Stimulated activated CD8-positive, alpha-beta memory T cell treated with anti-CD3 and anti-CD28 coated beads, Interleukin-4, amount 100 ng/mL, for 48 hours (primary cell): ENCODE measurements around the gene HMX1.

Experiments
- DNase-seq: peaks from one replicate; pipeline ENCODE4 v3.0.0-alpha.2; 2020

HMX1 gene

DNA sequence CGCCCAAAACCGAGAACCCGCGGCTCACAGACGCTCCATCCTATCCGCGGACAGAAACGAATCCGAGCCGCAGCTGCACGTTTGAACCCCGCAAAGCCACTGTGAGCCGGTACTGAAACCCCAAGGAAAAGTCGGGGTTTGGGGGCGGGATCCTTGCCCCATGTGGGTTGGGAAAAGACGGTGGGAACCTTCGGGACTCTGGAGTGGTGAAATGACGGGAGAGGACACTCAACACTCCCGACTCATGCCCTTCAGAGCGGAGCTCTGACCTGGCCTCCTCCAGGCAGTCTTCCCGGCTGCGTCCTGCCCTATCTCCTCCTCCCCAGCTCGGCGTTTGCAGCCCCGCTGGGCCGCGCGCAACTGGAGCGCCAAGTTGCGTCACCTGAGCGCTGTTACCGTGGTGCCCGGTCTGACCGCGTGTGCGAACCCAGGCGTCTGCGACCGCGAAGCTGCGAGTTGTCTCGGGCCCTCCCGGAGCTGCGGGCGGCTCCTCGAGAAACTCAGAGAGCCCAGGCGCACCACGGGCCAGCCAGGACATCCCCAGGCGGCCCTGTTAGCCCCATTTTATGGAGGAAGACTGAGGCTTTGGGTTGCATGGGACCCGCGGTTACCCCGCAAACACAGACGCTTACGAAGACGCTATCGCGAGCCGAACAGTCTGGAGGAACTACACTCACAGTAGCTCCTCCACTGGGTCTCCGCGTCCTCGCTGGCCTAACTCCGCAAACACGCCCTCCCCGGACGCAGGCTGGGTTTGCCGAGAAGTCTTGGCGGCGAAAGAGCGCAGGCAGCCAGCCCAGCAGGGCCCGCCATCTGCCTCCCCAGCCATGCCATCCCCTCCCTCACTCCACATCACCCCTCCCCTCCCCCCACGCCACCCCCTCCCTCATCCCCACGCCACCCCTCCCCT is 20.3 kb upstream of the HMX1 start:
- no peak for DNase-seq

DNA sequence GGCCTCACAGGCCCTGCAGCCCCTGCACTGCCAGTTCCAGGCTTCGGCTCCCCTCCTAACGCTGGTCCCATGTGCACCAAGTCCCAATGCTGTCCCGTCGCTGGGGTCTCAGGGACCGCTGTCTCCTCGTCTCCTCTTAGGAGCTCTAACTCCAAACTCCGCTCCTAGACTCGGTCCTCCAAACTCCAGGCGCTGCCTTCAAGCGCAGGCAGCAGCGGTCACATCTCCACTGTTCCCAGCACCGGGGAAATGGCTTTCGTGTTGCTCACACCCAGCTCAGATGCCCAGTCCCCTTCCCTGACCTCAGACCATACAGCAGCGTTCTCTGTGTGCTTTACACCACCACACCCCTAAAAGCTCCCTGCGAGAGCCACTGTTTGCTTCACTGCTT is 19.6 kb upstream of the HMX1 start:
- no peak for DNase-seq

DNA sequence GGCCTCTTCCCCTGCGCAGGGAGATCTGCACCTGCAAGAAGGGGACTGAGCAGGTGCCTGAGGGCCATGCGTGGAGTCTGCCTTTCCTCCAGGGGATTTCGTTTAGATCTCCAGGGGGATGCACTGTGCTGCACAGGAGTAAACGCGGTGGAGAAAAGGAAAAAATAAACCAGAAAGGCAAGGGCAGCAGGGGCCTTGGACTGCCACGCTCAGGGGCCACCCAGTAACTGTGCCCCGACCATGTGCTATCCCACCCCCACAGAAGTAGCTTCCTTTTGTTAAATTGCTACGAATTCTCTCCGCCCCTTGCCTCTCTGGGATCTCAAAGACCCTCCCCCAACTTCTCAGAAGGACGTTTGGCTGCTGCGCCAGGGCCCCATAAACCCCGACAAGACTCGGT is 17.2 kb upstream of the HMX1 start:
- no peak for DNase-seq

DNA sequence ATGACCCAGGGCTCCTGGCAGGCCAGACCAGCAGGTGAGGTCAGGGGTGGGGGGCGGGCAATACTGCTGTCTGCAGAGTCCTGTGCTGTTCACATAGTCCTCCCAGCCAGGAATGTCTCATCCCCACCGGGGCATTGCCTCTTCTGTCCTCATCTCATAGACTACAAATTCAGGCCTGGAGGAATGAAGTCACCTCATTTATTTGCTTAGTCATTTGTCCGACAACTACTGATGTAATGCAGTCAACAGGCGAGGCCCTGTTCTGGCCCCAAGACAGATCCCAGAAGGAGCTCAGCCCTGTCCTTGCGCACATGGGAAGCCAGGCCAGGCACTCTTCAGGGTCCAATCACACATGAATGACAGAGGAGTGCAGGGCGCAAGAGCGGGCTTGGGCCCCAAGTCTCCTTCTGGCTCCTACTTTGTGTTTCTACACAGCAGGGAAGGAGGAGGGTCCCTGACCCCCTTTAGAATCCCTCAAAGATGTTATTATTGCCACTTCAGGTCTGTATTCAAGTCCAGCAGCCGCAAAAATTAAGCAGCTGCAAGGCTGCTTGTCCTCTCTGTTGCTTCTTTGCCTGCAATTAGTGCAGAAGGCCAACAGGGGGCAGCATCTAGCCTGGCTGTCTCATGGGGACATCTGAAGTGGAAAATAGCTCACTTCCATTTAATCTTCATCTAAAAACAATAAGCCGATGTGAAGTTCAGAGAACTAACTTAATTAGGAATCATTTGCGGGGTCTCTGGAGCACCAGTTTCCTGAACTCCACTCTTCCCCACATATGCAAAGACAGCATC is 15.2 kb upstream of the HMX1 start:
- DNase-seq, result no peak

DNA sequence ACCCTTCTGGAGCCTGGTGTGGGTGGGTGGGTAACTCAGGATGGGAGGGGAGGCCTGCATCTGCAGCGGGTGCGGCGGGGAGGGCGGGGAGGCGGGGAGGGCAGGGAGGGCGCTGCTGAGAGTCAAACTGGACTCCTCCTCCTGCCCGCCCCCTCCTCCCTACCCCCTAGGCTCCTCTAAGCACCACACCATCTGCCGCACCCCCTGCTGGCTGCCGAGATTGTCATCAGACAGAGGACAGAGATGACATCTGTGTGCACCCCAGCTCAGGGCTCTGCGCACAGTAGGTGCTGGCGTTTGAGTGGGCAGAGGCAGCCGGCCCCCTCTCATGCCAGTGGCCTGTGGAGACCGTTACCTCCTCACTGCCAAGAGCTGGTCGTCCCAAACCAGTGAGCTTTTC is 10.6 kb upstream of the HMX1 start:
- no peak for DNase-seq

DNA sequence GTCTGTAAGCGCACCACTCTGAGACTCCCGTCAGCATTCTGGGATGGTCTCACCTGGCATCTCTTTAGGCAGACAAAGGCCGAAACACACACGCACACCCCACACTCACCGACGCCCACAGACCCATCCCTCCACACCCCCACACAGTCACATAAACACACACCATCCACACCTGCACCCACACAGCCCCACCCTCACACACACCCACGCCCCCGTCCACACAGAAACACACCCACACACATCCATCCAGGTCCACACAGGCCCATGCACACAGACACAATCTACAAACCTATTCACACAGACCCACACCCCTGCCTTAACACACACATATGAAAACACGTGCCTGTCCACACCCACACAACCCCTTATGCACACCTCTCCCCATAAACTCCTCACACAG is 9.2 kb upstream of the HMX1 start:
- DNase-seq, result no peak

DNA sequence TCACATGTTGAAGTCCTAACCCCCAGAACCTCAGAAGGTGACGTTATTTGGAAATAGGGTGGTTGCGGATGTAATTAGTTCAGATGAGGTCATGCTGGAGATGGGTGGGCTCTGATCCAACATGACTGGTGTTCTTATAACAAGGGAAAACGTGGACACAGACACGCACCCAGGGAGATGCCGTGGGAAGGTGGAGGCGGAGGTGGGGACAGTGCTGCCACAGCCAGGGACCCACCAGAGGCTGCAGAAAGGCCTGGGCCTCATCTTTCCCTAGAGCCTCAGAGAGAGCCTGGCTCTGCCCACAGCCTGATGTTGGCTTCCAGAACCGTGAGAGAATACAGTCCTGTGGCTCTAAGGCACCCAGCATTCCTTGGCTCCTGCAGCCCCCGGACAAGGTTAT is 7.9 kb upstream of the HMX1 start:
- no peak for DNase-seq

DNA sequence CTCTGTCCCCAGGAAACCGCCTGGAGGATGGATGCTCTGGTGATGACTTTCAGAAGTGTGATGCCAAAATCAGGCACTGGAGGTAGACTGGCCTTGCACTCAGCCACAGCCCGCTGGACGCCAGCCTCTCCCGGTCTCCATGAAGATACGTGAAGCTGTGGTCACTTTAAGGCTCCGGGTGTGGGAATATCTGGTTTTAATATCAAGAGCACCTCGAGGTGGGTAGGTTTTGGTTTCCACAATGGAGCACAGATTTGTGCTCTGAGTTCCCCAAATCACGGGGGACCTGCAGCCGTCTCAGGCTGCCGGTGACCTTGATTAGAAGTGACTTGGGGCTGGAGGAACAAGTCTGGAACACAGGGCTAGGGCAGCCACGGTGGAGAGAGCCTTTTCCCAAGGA is 6.8 kb upstream of the HMX1 start:
- no peak for DNase-seq

DNA sequence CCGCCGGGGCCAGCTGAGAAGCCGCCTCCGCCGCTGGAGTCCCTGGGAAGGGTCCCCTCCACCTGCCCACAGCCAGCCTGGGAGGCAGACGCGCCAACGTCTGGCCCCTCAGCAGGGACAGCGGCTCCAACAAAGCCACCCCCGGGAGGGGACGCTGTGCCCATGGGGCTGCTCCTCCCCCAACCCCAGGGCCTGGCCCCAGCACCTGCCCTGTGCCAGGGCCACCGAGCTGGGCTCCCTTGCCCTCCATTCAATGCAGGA is 6.1 kb upstream of the HMX1 start:
- no peak for DNase-seq

DNA sequence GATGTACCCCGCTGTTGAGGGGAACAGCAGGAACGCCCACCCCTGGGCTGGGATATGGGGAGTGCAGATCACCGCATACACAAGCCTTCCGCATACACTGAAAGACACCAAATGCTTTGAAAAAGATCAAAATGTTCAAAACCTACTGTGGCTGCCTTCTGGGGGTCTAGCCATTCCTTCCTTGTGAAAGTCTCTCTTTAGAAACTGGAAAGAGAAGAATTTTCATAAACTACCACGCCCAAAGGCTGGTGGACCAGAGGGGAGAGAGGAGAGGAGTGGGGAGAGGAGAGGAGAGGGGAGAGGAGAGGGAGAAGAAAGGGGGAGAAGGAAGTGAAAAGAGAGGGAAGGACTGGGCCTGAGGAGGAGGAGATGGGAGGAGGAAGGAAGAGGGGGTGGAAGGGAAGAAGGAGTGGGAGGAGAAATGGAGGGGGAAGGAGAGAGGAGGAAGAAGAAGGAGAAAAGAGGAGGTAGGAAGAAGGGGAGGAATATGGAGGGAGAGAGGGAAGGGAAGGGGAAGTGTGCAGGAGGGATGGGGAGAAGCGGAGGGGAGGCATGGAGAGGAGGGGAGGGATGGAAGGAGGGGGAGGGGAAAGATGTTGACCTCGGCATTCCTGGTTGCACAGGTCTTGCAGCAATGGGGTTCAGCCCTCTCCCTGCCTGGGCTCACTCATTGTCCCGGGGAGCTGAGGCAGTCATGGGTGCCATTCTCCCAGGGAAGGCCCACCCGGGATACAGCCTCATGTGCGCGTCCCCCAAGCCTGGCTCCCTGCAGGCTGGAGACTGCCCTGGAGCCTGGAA is 5.5 kb upstream of the HMX1 start:
- DNase-seq, result no peak

DNA sequence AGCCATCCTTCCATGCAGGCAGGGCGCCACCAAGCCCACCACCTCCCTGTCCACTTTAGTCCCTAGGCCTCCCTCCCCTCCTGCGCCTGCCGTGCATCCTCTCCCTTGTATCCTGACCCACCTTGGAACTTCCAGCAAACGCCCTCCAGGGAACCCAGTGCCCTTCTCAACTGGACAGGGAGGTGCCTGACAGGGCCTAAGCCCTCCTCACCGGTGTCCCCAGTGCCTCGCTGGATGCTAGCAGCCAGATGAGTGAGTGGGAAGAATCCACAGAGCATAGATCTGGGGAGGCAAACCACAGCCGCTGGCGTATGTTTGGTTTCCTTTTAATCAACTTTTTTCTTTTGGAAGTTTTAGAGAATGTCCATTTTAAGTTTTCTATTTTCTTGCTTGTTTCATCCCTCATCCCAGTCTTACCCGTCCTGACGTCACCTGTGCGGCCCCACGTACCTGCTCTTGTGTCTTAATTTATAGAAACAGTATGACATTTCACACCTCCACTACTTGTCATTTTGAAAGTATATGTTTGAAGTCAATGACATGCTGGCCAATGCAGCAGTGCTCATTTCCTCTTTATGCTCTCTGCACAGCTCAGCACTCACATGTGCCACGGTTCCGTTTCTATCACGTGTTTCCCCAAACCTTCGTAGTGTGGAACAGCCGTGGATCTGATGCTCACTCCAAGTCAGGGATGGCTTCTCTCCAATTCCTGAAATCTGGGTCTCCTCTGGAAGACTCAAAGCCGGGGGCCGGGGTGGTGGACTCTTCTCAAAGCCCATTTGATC is 3.4 kb upstream of the HMX1 start:
- DNase-seq, result no peak

DNA sequence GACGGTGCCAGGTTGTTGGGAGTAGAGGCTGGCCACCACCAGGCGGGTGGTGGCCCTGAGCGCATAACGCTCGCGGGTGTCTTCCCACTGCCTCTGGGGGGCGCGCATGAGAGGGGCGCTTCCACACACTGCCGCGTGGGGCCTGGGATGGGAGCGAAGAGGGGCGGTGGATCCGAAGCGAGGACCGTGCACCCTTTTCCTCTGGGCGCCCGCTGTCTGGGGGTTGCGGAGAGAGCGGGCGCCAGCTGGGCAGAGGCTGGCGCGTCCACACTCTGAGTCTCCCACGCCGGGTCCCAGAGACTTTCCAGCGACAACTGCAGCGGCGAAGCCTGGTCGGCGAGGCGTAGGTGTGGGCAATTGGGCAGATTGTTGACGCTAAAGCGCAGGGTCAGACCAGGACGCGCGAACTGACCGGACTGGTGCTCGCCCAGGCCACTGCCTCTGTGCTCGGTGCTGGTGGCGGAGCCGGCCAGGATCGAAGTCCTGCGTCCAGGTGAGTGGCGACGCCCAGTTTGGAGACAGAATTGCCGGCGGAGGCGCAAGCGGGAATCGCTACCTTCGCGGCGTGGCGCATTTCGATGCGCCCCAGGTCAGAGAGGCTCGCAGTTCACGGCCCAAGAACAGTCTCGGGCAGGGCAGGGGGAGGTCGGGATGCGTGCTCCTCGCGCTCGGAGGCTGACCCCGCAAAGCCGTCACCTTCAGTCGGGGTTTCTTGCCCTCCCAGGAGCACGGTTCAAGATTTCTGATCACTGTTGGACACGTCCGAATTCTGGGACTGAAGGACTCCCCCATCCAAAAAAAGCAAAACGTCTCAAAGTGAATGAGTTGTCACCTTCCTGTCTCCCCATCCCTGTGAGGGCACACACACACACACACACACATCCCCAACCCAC is 2.6 kb upstream of the HMX1 start:
- no peak for DNase-seq

DNA sequence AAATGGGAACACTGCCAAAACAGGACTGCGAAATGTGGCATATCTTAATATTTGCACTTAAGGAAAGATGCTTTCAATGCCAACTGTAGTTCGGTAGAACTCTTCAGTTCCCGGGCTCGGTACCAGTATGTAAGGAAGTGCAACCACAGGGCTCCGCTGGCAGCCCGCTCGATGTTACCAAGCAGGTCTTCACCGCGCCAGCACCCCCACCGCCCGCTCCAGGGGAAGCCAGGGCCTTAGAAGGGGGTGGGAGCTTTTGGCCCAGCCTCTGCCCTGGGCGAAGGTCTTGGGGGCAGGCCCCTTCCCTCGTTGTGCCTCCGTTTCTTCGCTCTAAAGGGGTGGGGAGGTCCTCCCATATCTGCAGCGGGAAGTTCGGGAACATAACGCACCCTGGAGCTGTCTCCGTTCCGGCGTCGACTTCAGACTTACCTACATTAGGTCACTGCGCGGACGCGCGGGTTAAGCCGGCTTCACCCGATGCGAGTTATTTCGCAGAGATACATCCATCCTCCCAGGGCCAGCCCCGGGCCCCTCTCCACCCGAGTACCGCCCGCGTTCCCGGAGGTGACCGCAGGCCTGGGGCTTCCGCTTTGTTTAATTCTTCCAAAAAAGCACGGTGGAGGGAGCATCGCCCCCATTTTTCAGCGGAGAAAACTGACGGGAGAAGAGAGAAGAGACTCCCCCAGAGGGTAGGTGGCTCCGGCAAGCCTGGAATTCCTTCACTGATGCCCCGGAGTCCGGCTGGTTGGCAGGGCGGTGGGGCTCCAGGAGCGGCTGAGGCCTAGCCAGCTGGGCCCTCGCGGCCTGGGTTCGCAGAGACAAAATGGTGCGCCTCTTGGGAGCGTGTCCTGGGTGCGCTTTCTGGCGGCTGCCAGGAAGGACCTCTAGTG is 1.0 kb upstream of the HMX1 start:
- DNase-seq, result no peak

DNA sequence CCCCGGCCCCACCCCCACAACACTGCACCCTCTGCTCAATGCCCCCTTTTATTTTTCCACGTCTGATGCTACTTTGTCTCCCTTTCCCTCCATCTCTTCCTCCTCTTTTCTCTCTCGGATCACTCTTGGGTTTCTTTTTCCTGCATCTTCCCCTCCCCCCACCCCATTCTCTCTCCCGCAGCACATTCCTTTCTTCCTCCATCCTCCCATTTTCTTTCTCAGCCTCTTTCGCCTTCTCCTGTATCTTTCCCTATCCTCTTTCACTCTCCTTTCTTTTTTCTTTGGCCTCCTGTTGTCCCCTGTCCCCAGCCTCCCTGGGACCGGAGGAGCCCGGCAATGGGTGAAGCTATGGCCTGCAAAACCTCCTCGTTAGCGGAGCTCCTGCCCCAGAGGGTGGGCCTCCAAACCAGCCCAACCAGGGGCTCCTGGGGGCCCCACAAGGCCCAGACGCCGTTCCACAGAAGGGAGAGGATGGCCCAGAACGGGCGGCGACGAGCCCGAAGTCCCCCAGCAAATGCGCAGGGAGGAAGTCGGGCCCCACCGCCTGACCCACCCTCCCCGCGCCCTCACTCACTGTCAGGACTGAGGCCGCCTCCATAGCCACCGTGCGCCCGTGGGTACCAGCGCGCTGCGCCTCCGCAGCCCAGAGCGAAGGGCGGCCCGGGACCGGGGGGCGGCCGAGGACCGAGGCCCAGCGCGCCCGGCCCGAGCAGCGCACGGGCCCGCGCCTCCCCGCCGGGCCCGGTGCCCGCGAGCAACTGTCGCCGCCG is 807 bp downstream of the HMX1 start:
- no peak for DNase-seq

DNA sequence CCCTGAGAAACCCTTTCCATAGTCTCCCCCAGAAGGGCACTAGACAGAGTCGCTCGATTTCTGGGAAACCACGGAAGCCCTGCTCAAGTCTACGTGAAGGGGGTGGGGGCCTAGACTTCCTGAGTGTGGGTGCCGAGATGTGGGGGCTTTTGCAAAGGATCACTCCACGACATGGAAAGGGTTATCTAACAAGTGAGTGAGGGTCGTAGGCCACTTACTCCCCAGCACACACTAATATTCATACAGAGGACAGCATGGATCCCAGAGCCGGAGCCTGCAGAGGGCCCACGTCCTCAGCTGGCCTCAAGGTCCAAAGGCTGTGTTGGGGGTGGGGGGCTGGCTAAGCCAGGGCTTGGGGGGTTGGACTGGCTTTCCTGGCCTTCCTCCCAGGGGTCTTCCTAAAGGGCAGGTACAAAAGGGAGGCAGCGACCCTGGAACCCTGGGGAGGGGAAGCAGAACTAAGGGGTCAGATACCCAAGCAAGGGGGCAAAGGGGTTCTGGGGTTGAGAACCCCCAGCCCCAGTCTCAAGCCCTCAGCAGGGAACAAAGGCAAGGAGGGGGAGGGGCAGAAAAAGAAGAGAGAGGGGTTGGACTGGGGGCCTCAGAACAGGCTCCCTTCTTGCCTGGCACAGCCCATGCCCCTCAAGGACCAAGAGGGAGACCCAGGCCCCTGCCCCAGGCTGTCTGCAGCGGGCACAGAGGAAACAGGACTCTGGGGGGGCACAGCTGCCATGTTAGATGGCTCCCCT is 1.6 kb downstream of the HMX1 start:
- DNase-seq, result no peak

DNA sequence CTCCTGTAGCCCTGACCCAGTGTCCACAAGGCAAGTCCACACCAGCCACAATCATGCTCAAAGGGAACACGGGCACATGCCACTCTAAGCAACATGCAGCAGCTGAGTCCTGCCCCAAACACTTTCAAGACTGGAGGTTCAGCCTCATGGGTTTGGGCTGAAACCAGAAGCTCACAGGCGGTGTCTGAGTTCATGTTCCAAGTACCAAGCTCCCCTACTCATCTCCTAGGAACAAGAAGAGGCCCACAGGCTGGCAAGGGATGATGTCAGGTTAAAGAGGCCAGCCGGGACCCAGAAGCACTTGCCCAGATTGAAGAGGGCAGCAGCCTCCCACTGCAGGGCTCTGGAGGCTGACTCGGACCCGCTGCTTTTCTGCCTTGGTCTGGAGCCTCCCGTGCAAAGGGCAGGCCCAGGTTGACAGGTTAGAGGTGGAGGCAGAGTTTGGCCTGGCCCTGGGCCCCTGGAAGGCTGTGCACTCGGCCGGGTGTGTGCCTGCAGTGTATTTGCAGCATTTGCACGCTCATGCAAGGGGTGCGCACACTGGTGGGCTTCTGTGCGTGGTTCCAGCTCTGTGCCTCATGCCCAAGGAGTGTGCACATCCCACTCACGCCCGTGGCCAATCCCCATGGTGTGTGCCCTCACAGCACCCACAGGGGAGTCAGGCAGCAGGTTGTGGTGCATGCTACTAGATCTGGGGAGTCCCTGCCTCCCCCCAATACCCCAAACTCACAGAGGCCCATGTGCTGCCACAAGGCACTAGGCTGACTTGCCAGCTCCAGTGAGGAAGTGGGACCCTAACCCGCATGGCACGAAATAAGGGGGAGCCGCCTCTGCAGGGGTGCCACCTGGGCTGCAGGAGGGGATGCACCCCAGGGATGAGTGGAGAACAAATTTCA is 2.4 kb downstream of the HMX1 start:
- no peak for DNase-seq

DNA sequence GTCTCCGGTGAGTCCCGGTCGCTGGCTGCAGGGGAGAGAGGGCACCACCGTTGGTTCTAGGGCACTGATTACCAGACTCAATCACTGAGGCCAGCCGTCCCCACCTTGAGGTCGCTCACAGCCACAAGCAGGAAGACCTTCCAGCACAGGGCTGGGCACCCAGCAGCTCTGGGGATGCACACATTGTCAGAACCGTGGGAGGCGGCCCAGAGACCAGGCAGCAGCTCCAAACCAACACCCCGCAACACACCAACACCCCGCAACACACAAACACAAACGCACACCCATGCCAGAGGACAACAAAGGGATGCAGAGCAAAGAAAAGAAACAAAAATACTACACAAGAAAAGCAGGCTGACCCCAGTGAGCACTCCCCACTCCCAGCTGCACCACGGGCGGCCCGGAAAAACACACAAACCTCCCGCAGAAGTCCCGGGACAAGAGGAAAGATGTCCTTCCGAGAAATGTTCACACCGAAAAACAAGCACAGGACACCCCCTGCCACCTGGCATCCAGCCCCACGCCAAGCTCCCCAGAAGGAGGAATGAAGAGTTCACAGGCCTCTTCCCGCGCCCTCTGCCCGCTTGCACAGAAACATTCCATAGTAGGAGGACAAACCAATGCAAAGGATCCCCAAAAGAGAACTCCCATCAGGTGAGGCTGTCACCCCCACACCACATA is 3.2 kb downstream of the HMX1 start:
- DNase-seq, result no peak
